IgD-negative memory B cell (primary cell): ENCODE data around the gene COX10. TPM values are rescaled to one million over a fixed set of nuclear protein-coding genes. Genes with fewer than 3 reads are reported as not detected.
"Not testable (repeated sequence)": the region's sequence is repeated elsewhere in the genome, so short reads cannot be mapped to it uniquely, and the experiment has no call there.

Source experiments
- H3K27ac Mint-ChIP-seq, 3 donors: one replicate each; pipeline ENCODE4 v1.8.0; 2020 to 2022; ENCODE audit warnings: mild to moderate bottlenecking in 3 of 3, mixed read lengths in 3 of 3, moderate library complexity in 1 of 3
- H3K27me3 Mint-ChIP-seq: one replicate; pipeline ENCODE4 v1.8.0; 2021; ENCODE audit warnings: mixed read lengths
- H3K36me3 Mint-ChIP-seq: one replicate; pipeline ENCODE4 v1.8.0; 2020; ENCODE audit warnings: mild to moderate bottlenecking, mixed read lengths
- H3K4me1 Mint-ChIP-seq, 3 donors: one replicate each; pipeline ENCODE4 v1.8.0; 2020 to 2022; ENCODE audit warnings: mixed read lengths in 3 of 3, mild to moderate bottlenecking in 1 of 3
- H3K4me3 Mint-ChIP-seq, 4 donors: one replicate each; pipeline ENCODE4 v1.8.0; 2020 to 2022; ENCODE audit warnings: mild to moderate bottlenecking in 4 of 4, mixed read lengths in 4 of 4, moderate library complexity in 3 of 4
- H3K9me3 Mint-ChIP-seq, 3 donors: one replicate each; pipeline ENCODE4 v1.8.0; 2020 to 2021; ENCODE audit warnings: mixed read lengths in 3 of 3, mild to moderate bottlenecking in 1 of 3
- polyA plus RNA-seq: library from polyadenylated mRNA; unstranded; fragments of 300-500 nt; fragmentation: Illumina TruSeq; gene quantifications from one replicate; pipeline ENCODE4 v1.2.3, GENCODE V29; 2021

The COX10 gene
- polyA plus RNA-seq, 1 donor from 2014 or later: 20.2 TPM

GRCh38 chr17:14205380-14205779, 136.1 kb downstream of the COX10 start:
- Mint-ChIP-seq H3K27ac (peak overlapping the region; percentile 13 to 64 (median 33)), H3K27me3 (no peaks in the 10 kb centered on the region), H3K36me3 (peaks cover 41% of the 10 kb centered on the region), H3K4me3 (no peak overlapping the region), H3K9me3 (no peaks in the 10 kb centered on the region), H3K4me1 (no peaks in the 10 kb centered on the region)

GRCh38 chr17:14205992-14206461, 136.7 kb downstream of the COX10 start:
- H3K27ac Mint-ChIP-seq: peak overlapping the region in 2 of 3 donors; percentile 6 to 33
- H3K9me3 Mint-ChIP-seq: peaks cover 0 to under 1% (median 0%) of the 10 kb centered on the region in 3 donors
- H3K4me1 Mint-ChIP-seq: no peaks in the 10 kb centered on the region
- H3K36me3 Mint-ChIP-seq: peaks cover 41% of the 10 kb centered on the region
- H3K27me3 Mint-ChIP-seq: no peaks in the 10 kb centered on the region
- peak overlapping the region in 1 of 4 donors; percentile 41 for H3K4me3 Mint-ChIP-seq

GRCh38 chr17:14206891-14207290, 137.6 kb downstream of the COX10 start:
- Mint-ChIP-seq H3K4me3 (no peak overlapping the region), H3K9me3 (peaks cover 0 to 3% (median 2%) of the 10 kb centered on the region in 3 donors), H3K27me3 (no peaks in the 10 kb centered on the region), H3K4me1 (no peaks in the 10 kb centered on the region), H3K27ac (no peak overlapping the region), H3K36me3 (peaks cover 41% of the 10 kb centered on the region)

- Mint-ChIP-seq H3K9me3 (peaks cover 0 to 3% (median 2%) of the 10 kb centered on the region in 3 donors), H3K27ac (no peak overlapping the region), H3K36me3 (peaks cover 41% of the 10 kb centered on the region), H3K4me3 (no peak overlapping the region), H3K27me3 (no peaks in the 10 kb centered on the region), H3K4me1 (no peaks in the 10 kb centered on the region)
These were observed 138.5 kb downstream of the COX10 start for GRCh38 chr17:14207791-14208190.

- Mint-ChIP-seq H3K27me3 (no peaks in the 10 kb centered on the region), H3K4me3 (no peak overlapping the region), H3K4me1 (no peaks in the 10 kb centered on the region), H3K27ac (no peak overlapping the region), H3K36me3 (peaks cover 38% of the 10 kb centered on the region), H3K9me3 (peaks cover 0 to 3% (median 2%) of the 10 kb centered on the region in 3 donors)
These were observed 139.9 kb downstream of the COX10 start for GRCh38 chr17:14209215-14209614.

DNA sequence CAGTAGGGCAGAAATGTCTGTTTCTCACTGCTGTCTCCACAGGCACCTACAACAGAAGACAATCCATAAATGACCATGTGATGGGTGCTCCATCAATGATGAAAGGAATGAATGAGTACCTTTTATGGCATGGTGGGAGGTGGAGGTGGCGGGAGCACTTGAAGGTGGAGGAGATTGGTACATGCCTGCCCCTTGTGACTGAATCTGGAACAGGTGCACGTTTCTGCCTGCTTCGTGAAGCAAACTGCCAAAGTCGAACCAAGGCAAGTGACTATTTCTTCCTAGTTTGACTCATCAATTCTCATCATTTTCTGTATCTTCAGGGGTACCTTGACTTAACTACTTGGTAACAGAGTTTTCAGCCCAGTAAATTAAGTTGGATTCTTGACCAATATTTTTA, 141.9 kb downstream of the COX10 start:
- no peak overlapping the region for H3K4me3 Mint-ChIP-seq
- H3K36me3 Mint-ChIP-seq: peaks cover 29% of the 10 kb centered on the region
- H3K9me3 Mint-ChIP-seq: peaks cover 0 to 3% (median 2%) of the 10 kb centered on the region in 3 donors
- H3K27me3 Mint-ChIP-seq: no peaks in the 10 kb centered on the region
- H3K27ac Mint-ChIP-seq: no peak overlapping the region
- H3K4me1 Mint-ChIP-seq: no peaks in the 10 kb centered on the region

- H3K36me3 Mint-ChIP-seq: peaks cover 29% of the 10 kb centered on the region
- no peak overlapping the region for H3K4me3 Mint-ChIP-seq
- H3K4me1 Mint-ChIP-seq: no peaks in the 10 kb centered on the region
- no peak overlapping the region for H3K27ac Mint-ChIP-seq
- H3K9me3 Mint-ChIP-seq: peaks cover 0 to 3% (median 2%) of the 10 kb centered on the region in 3 donors
- H3K27me3 Mint-ChIP-seq: no peaks in the 10 kb centered on the region
These were observed 142.5 kb downstream of the COX10 start for GRCh38 chr17:14211801-14212200.

GRCh38 chr17:14212401-14212800, 143.1 kb downstream of the COX10 start:
- H3K4me3 Mint-ChIP-seq: no peak overlapping the region
- H3K4me1 Mint-ChIP-seq: no peaks in the 10 kb centered on the region
- H3K9me3 Mint-ChIP-seq: peaks cover 0 to 3% (median 2%) of the 10 kb centered on the region in 3 donors
- H3K36me3 Mint-ChIP-seq: peaks cover 26% of the 10 kb centered on the region
- no peaks in the 10 kb centered on the region for H3K27me3 Mint-ChIP-seq
- H3K27ac Mint-ChIP-seq: no peak overlapping the region

- Mint-ChIP-seq H3K27ac (no peak overlapping the region), H3K27me3 (no peaks in the 10 kb centered on the region), H3K4me1 (no peaks in the 10 kb centered on the region), H3K36me3 (peaks cover 17% of the 10 kb centered on the region), H3K9me3 (peaks cover 0 to 3% (median 2%) of the 10 kb centered on the region in 3 donors), H3K4me3 (no peak overlapping the region)
These were observed 145.0 kb downstream of the COX10 start for GRCh38 chr17:14214271-14214670.

DNA sequence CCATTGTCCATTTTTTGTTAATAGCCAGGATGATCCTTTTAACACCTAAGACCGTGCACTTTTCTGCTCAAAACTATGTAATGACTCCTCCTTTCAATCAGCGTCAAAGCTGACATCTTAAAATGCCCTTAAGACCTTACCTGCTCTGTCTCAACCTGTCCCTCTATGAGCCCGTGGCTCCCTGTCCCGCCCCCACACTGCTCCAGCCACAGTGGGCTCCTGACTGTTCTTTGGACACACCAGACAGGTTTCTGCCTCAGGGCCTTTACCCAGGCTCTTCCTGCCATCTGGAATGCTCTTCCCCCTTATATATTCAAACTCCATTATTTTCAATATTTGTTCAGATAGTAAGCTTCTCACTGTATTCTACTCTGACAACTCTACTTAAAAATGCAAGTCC, 153.3 kb downstream of the COX10 start:
- Mint-ChIP-seq H3K27me3 (no peaks in the 10 kb centered on the region), H3K4me3 (no peak overlapping the region), H3K36me3 (no peaks in the 10 kb centered on the region), H3K4me1 (no peaks in the 10 kb centered on the region), H3K27ac (no peak overlapping the region), H3K9me3 (peaks cover 0 to 4% (median 3%) of the 10 kb centered on the region in 3 donors)

- Mint-ChIP-seq H3K9me3 (peaks cover 0 to 4% (median 3%) of the 10 kb centered on the region in 3 donors), H3K27ac (no peak overlapping the region), H3K4me3 (no peak overlapping the region), H3K4me1 (no peaks in the 10 kb centered on the region), H3K36me3 (no peaks in the 10 kb centered on the region), H3K27me3 (no peaks in the 10 kb centered on the region)
These were observed 156.1 kb downstream of the COX10 start for GRCh38 chr17:14225254-14225980.

GRCh38 chr17:14227052-14227451, 157.7 kb downstream of the COX10 start:
- no peak overlapping the region for H3K27ac Mint-ChIP-seq
- H3K27me3 Mint-ChIP-seq: no peaks in the 10 kb centered on the region
- no peaks in the 10 kb centered on the region for H3K36me3 Mint-ChIP-seq
- H3K4me1 Mint-ChIP-seq: no peaks in the 10 kb centered on the region
- H3K4me3 Mint-ChIP-seq: no peak overlapping the region
- H3K9me3 Mint-ChIP-seq: peaks cover 3 to 6% (median 3%) of the 10 kb centered on the region in 3 donors

GRCh38 chr17:14228903-14229302, 159.6 kb downstream of the COX10 start:
- peaks cover 3 to 6% (median 3%) of the 10 kb centered on the region in 3 donors for H3K9me3 Mint-ChIP-seq
- no peaks in the 10 kb centered on the region for H3K4me1 Mint-ChIP-seq
- no peaks in the 10 kb centered on the region for H3K36me3 Mint-ChIP-seq
- no peak overlapping the region for H3K27ac Mint-ChIP-seq
- H3K27me3 Mint-ChIP-seq: no peaks in the 10 kb centered on the region
- peak overlapping the region in 1 of 4 donors; percentile 11 for H3K4me3 Mint-ChIP-seq

DNA sequence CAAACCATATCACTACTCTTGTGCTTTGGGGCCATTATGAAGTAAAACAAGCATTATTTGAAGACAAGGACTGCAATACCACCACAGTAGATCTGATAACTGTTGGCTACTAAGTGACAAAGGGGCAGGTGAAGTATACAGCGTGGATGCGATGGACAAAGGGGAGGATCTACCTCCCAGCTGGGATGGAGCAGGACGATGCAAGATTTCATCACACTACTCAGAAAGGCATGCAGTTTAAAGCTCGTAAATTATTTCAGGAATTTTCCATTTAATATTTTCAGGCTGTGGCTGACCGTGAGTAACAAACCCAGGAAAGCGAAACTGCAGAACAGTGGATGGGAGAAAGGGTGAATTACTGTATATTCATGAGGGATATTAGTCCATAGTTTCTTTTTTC, 161.9 kb downstream of the COX10 start:
- not testable (repeated sequence) for H3K9me3 Mint-ChIP-seq, H3K27me3 Mint-ChIP-seq, H3K4me3 Mint-ChIP-seq, H3K36me3 Mint-ChIP-seq, H3K4me1 Mint-ChIP-seq, H3K27ac Mint-ChIP-seq

GRCh38 chr17:14235047-14235446, 165.7 kb downstream of the COX10 start:
- not testable (repeated sequence) for H3K9me3 Mint-ChIP-seq, H3K27ac Mint-ChIP-seq, H3K4me3 Mint-ChIP-seq, H3K36me3 Mint-ChIP-seq, H3K27me3 Mint-ChIP-seq, H3K4me1 Mint-ChIP-seq

GRCh38 chr17:14236032-14236431, 166.7 kb downstream of the COX10 start:
- not testable (repeated sequence) for H3K4me1 Mint-ChIP-seq, H3K27ac Mint-ChIP-seq, H3K36me3 Mint-ChIP-seq, H3K9me3 Mint-ChIP-seq, H3K27me3 Mint-ChIP-seq, H3K4me3 Mint-ChIP-seq
